Naive thymus-derived CD4-positive, alpha-beta T cell (primary cell): ENCODE data around the gene LCORL. TPM values are rescaled to one million over a fixed set of nuclear protein-coding genes. Genes with fewer than 3 reads are reported as not detected.

Source experiments
- ATAC-seq: fragments of 150-1000 bp; cut with Tn5 transposase; 2 replicates; pipeline ENCODE4 v1.10.0; 2021; ENCODE audit warnings: mild to moderate bottlenecking, moderate library complexity
- CTCF ChIA-PET: fragments of 350-600 bp; sonication (Branson Sonifier 250); formaldehyde crosslinking; loops from one replicate; lab custom pipeline; 2021; ENCODE audit warnings: antibody characterized with exemption; lab: Charles Lee
- POLR2A ChIA-PET: fragments of 350-600 bp; sonication (Branson Sonifier 250); formaldehyde crosslinking; loops from one replicate; lab custom pipeline; 2021; ENCODE audit warnings: antibody characterized with exemption, inconsistent platforms; lab: Charles Lee
- DNase-seq, 9 donors: peaks; one replicate each; pipeline versions ENCODE4 v3.0.0 to v3.0.0-alpha.2; 2020 to 2022; ENCODE audit warnings: mixed read lengths in 1 of 9
- H3K27ac ChIP-seq: one replicate; pipeline ENCODE4 v1.7.0; 2013; ENCODE audit warnings: mild to moderate bottlenecking, low read depth, low read length, moderate library complexity
- H3K27me3 ChIP-seq, 2 donors: one replicate each; pipeline ENCODE4 v1.7.0; 2013; ENCODE audit warnings: low read length in 2 of 2, mild to moderate bottlenecking in 2 of 2, moderate library complexity in 2 of 2; ENCODE audit not compliant: control insufficient read depth in 2 of 2, insufficient read depth in 2 of 2
- H3K36me3 ChIP-seq, 3 experiments: 1 replicate in 2 of 3; 2 replicates in 1 of 3; pipeline ENCODE4 v1.7.0; 2013; ENCODE audit warnings: low read length in 3 of 3, mild to moderate bottlenecking in 3 of 3, moderate library complexity in 1 of 3; ENCODE audit not compliant: insufficient read depth in 3 of 3, control insufficient read depth in 2 of 3
- H3K4me1 ChIP-seq, 2 donors: one replicate each; pipeline ENCODE4 v1.7.0; 2013; ENCODE audit warnings: low read length in 2 of 2, mild to moderate bottlenecking in 2 of 2, moderate library complexity in 1 of 2; ENCODE audit not compliant: control insufficient read depth in 2 of 2, insufficient read depth in 2 of 2
- H3K4me3 ChIP-seq: 2 replicates; pipeline ENCODE4 v1.7.0; 2013; ENCODE audit warnings: mild to moderate bottlenecking, low read length
- H3K9me3 ChIP-seq, 3 experiments: 1 replicate in 2 of 3; 2 replicates in 1 of 3; pipeline ENCODE4 v1.7.0; 2013; ENCODE audit warnings: low read length in 3 of 3; ENCODE audit not compliant: control insufficient read depth in 2 of 3
- H3K27ac Mint-ChIP-seq, 9 donors: one replicate each; pipeline ENCODE4 v1.8.0; 2020 to 2022; ENCODE audit warnings: mixed read lengths in 9 of 9, mild to moderate bottlenecking in 8 of 9, moderate library complexity in 5 of 9, inconsistent platforms in 2 of 9
- H3K27me3 Mint-ChIP-seq, 5 donors: one replicate each; pipeline ENCODE4 v1.8.0; 2021 to 2022; ENCODE audit warnings: mixed read lengths in 5 of 5, mild to moderate bottlenecking in 1 of 5
- H3K36me3 Mint-ChIP-seq, 5 donors: one replicate each; pipeline ENCODE4 v1.8.0; 2020 to 2022; ENCODE audit warnings: mixed read lengths in 5 of 5, mild to moderate bottlenecking in 3 of 5, inconsistent platforms in 1 of 5
- H3K4me1 Mint-ChIP-seq, 7 donors: one replicate each; pipeline ENCODE4 v1.8.0; 2020 to 2022; ENCODE audit warnings: mixed read lengths in 7 of 7, mild to moderate bottlenecking in 3 of 7, inconsistent platforms in 1 of 7
- H3K4me3 Mint-ChIP-seq, 10 donors: one replicate each; pipeline ENCODE4 v1.8.0; 2020 to 2022; ENCODE audit warnings: mild to moderate bottlenecking in 10 of 10, mixed read lengths in 10 of 10, moderate library complexity in 6 of 10, inconsistent platforms in 2 of 10
- H3K9me3 Mint-ChIP-seq, 11 donors: one replicate each; pipeline ENCODE4 v1.8.0; 2020 to 2022; ENCODE audit warnings: mixed read lengths in 11 of 11, mild to moderate bottlenecking in 4 of 11, inconsistent platforms in 1 of 11, moderate library complexity in 1 of 11
- intact Hi-C, 2 donors: fragments of 100-400 bp; cut with micrococcal nuclease; formaldehyde crosslinking; loops; one replicate each; pipeline ENCODE4 v1.15.1; 2023
- polyA plus RNA-seq, 2 donors: library from polyadenylated mRNA; unstranded; fragments of 300-500 nt; fragmentation: Illumina TruSeq; gene quantifications; one replicate each; pipeline ENCODE4 v1.2.3, GENCODE V29; 2021
- total RNA-seq, 6 experiments: library from RNA in 5 of 6; stranded (reverse) in 5 of 6; gene quantifications; 1 replicate in 5 of 6; 2 replicates in 1 of 6; pipeline ENCODE4 v1.2.3 and lab custom pipeline; 2021 to 2026

LCORL gene
- total and polyA plus RNA-seq, 7 experiments from 2014 or later: 4.9 to 15.2 (median 11.9) TPM

GRCh38 chr4:17956245-17956644 lies 65.3 kb downstream of the LCORL start:
- H3K36me3 ChIP-seq: peaks cover 0 to 6% (median 0%) of the 10 kb centered on the region in 3 experiments
- intact Hi-C loops: no loop called here
- no peak overlapping the region for H3K27ac ChIP-seq
- peaks cover 0 to 5% (median 0%) of the 10 kb centered on the region in 7 donors for H3K4me1 Mint-ChIP-seq
- POLR2A ChIA-PET: no interaction called here
- H3K4me3 ChIP-seq: no peak overlapping the region
- peaks cover 17 to 79% (median 65%) of the 10 kb centered on the region in 5 donors for H3K36me3 Mint-ChIP-seq
- no peaks in the 10 kb centered on the region for H3K4me1 ChIP-seq
- peaks cover 0 to 14% (median 3%) of the 10 kb centered on the region in 11 donors for H3K9me3 Mint-ChIP-seq
- H3K4me3 Mint-ChIP-seq: no peak overlapping the region
- CTCF ChIA-PET: no interaction called here
- no peaks in the 10 kb centered on the region for H3K27me3 Mint-ChIP-seq
- no peaks in the 10 kb centered on the region for H3K27me3 ChIP-seq
- no peak overlapping the region for H3K27ac Mint-ChIP-seq
- DNase-seq (no peak), ATAC-seq (no peak)
- H3K9me3 ChIP-seq: no peaks in the 10 kb centered on the region

GRCh38 chr4:17945303-17945702 lies 76.3 kb downstream of the LCORL start:
- peaks cover 0 to 18% (median 0%) of the 10 kb centered on the region in 7 donors for H3K4me1 Mint-ChIP-seq
- no peak for DNase-seq
- Histone ChIP-seq H3K4me3 (no peak overlapping the region), H3K27ac (no peak overlapping the region), H3K4me1 (no peaks in the 10 kb centered on the region), H3K9me3 (no peaks in the 10 kb centered on the region), H3K36me3 (no peaks in the 10 kb centered on the region), H3K27me3 (no peaks in the 10 kb centered on the region)
- H3K36me3 Mint-ChIP-seq: peaks cover 0 to 48% (median 17%) of the 10 kb centered on the region in 5 donors
- no peaks in the 10 kb centered on the region for H3K9me3 Mint-ChIP-seq
- H3K27ac Mint-ChIP-seq: no peak overlapping the region
- ChIA-PET CTCF (no interaction called here), POLR2A (no interaction called here)
- ATAC-seq: no peak
- no peak overlapping the region for H3K4me3 Mint-ChIP-seq
- no peaks in the 10 kb centered on the region for H3K27me3 Mint-ChIP-seq
- intact Hi-C loops: no loop called here

GRCh38 chr4:17941731-17942130 lies 79.8 kb downstream of the LCORL start:
- H3K9me3 Mint-ChIP-seq: peaks cover 0 to under 1% (median 0%) of the 10 kb centered on the region in 11 donors
- H3K4me1 Mint-ChIP-seq: peaks cover 0 to 6% (median 0%) of the 10 kb centered on the region in 7 donors
- Histone ChIP-seq H3K27ac (no peak overlapping the region), H3K27me3 (no peaks in the 10 kb centered on the region), H3K36me3 (no peaks in the 10 kb centered on the region), H3K4me3 (no peak overlapping the region), H3K4me1 (no peaks in the 10 kb centered on the region), H3K9me3 (no peaks in the 10 kb centered on the region)
- no peak for DNase-seq
- H3K36me3 Mint-ChIP-seq: peaks cover 0 to 31% (median 11%) of the 10 kb centered on the region in 5 donors
- intact Hi-C loops: no loop called here
- no peaks in the 10 kb centered on the region for H3K27me3 Mint-ChIP-seq
- H3K4me3 Mint-ChIP-seq: no peak overlapping the region
- CTCF ChIA-PET: no interaction called here
- ATAC-seq: no peak
- no peak overlapping the region for H3K27ac Mint-ChIP-seq
- POLR2A ChIA-PET: no interaction called here

GRCh38 chr4:17939054-17939453 lies 82.5 kb downstream of the LCORL start:
- Mint-ChIP-seq H3K27ac (no peak overlapping the region), H3K36me3 (peaks cover 0 to 51% (median 31%) of the 10 kb centered on the region in 5 donors), H3K27me3 (no peaks in the 10 kb centered on the region), H3K4me1 (peaks cover 0 to 6% (median 0%) of the 10 kb centered on the region in 7 donors), H3K4me3 (no peak overlapping the region), H3K9me3 (peaks cover 0 to 20% (median 4%) of the 10 kb centered on the region in 11 donors)
- DNase-seq: no peak
- H3K27me3 ChIP-seq: no peaks in the 10 kb centered on the region
- ATAC-seq: no peak
- CTCF ChIA-PET: no interaction called here
- H3K4me3 ChIP-seq: no peak overlapping the region
- no peaks in the 10 kb centered on the region for H3K9me3 ChIP-seq
- H3K27ac ChIP-seq: no peak overlapping the region
- intact Hi-C loops: no loop called here
- no peaks in the 10 kb centered on the region for H3K36me3 ChIP-seq
- no peaks in the 10 kb centered on the region for H3K4me1 ChIP-seq
- POLR2A ChIA-PET: no interaction called here

GRCh38 chr4:17934286-17934685 lies 87.3 kb downstream of the LCORL start:
- H3K4me1 Mint-ChIP-seq: no peaks in the 10 kb centered on the region
- H3K27me3 Mint-ChIP-seq: no peaks in the 10 kb centered on the region
- intact Hi-C loops: loop anchor here (1.0 to 5.0 kb wide), 3 partner anchors 433 to 659 kb away; no protein-coding TSS in a partner anchor

GRCh38 chr4:17933126-17933525 lies 88.4 kb downstream of the LCORL start:
- no peaks in the 10 kb centered on the region for H3K4me1 ChIP-seq

More at GRCh38 chr4:17934286-17934685, 87.3 kb downstream of the LCORL start:
- Histone ChIP-seq H3K4me3 (no peak overlapping the region), H3K9me3 (no peaks in the 10 kb centered on the region), H3K4me1 (no peaks in the 10 kb centered on the region), H3K36me3 (no peaks in the 10 kb centered on the region), H3K27ac (no peak overlapping the region), H3K27me3 (no peaks in the 10 kb centered on the region)
- Mint-ChIP-seq H3K27ac (no peak overlapping the region), H3K4me3 (no peak overlapping the region), H3K36me3 (peaks cover 0 to 63% (median 48%) of the 10 kb centered on the region in 5 donors), H3K9me3 (peaks cover 3 to 46% (median 13%) of the 10 kb centered on the region in 11 donors)
- DNase-seq (no peak), ATAC-seq (no peak)
- ChIA-PET POLR2A (no interaction called here), CTCF (no interaction called here)

GRCh38 chr4:17932041-17932440 lies 89.5 kb downstream of the LCORL start:
- H3K36me3 ChIP-seq: no peaks in the 10 kb centered on the region
- ChIA-PET POLR2A (no interaction called here), CTCF (no interaction called here)
- no peak overlapping the region for H3K27ac ChIP-seq
- Mint-ChIP-seq H3K4me1 (no peaks in the 10 kb centered on the region), H3K36me3 (peaks cover 0 to 77% (median 54%) of the 10 kb centered on the region in 5 donors), H3K4me3 (no peak overlapping the region), H3K9me3 (peaks cover 3 to 48% (median 13%) of the 10 kb centered on the region in 11 donors), H3K27ac (no peak overlapping the region), H3K27me3 (no peaks in the 10 kb centered on the region)
- no peaks in the 10 kb centered on the region for H3K9me3 ChIP-seq
- intact Hi-C loops: loop anchor here in 1 of 2 donors (5.0 kb wide), 1 partner anchor 660 kb away; no protein-coding TSS in a partner anchor
- no peaks in the 10 kb centered on the region for H3K27me3 ChIP-seq
- ATAC-seq (no peak), DNase-seq (no peak)
- H3K4me3 ChIP-seq: no peak overlapping the region
- no peaks in the 10 kb centered on the region for H3K4me1 ChIP-seq

More at GRCh38 chr4:17933126-17933525, 88.4 kb downstream of the LCORL start:
- POLR2A ChIA-PET: no interaction called here
- Mint-ChIP-seq H3K27me3 (no peaks in the 10 kb centered on the region), H3K9me3 (peaks cover 3 to 48% (median 13%) of the 10 kb centered on the region in 11 donors), H3K4me1 (no peaks in the 10 kb centered on the region), H3K4me3 (no peak overlapping the region), H3K27ac (no peak overlapping the region), H3K36me3 (peaks cover 0 to 72% (median 51%) of the 10 kb centered on the region in 5 donors)
- Histone ChIP-seq H3K36me3 (no peaks in the 10 kb centered on the region), H3K27me3 (no peaks in the 10 kb centered on the region), H3K27ac (no peak overlapping the region), H3K9me3 (no peaks in the 10 kb centered on the region), H3K4me3 (no peak overlapping the region)
- CTCF ChIA-PET: no interaction called here
- intact Hi-C loops: loop anchor here in 1 of 2 donors (5.0 kb wide), 1 partner anchor 659 kb away; no protein-coding TSS in a partner anchor
- no peak for ATAC-seq
- no peak for DNase-seq
